ENCODE results near the gene GARNL3. TPM values are rescaled to one million over a fixed set of nuclear protein-coding genes. Genes with fewer than 3 reads are reported as not detected.

Gene GARNL3
- total and polyA plus RNA-seq, 2 of the 13 experiments (the other 11 are each of a cell fraction or from before 2014, with no cell fraction given): 3.9 to 11.0 TPM

- TF ChIP-seq, protein P1, sequence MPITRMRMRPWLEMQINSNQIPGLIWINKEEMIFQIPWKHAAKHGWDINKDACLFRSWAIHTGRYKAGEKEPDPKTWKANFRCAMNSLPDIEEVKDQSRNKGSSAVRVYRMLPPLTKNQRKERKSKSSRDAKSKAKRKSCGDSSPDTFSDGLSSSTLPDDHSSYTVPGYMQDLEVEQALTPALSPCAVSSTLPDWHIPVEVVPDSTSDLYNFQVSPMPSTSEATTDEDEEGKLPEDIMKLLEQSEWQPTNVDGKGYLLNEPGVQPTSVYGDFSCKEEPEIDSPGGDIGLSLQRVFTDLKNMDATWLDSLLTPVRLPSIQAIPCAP (CRISPR knock-in tag; IDR thresholded peaks at IDR 0.05; ENCODE audit: low read depth): no peak
- TF ChIP-seq MXI1 (IDR thresholded peaks at IDR 0.05; ENCODE audit: borderline replicate concordance, low read depth, low read length) (no peak), ZNF670 (CRISPR knock-in tag; IDR thresholded peaks at IDR 0.05; ENCODE audit: borderline replicate concordance) (no peak), ZNF816 (CRISPR knock-in tag; IDR thresholded peaks at IDR 0.05; ENCODE audit: borderline replicate concordance) (no peak), TARDBP (CRISPR knock-in tag; IDR thresholded peaks at IDR 0.05) (no peak), GABPA (IDR thresholded peaks at IDR 0.05; ENCODE audit: low read depth, low read length) (no peak), GABPA (CRISPR knock-in tag; IDR thresholded peaks at IDR 0.05; ENCODE audit: low read depth) (no peak), ZNF616 (CRISPR knock-in tag; IDR thresholded peaks at IDR 0.05; ENCODE audit: low read depth) (no peak), KMT2B (CRISPR knock-in tag; IDR thresholded peaks at IDR 0.05) (no peak), MAFG (CRISPR knock-in tag; IDR thresholded peaks at IDR 0.05) (no peak), PAF1 (CRISPR knock-in tag; IDR thresholded peaks at IDR 0.05) (no peak), ATF6 (CRISPR knock-in tag; conservative IDR thresholded peaks at IDR 0.05) (no peak), ZNF10 (CRISPR knock-in tag; IDR thresholded peaks at IDR 0.05; ENCODE audit: borderline replicate concordance, low read depth) (no peak)
Observed at GRCh38 chr9:127258606-127259471, 5.7 kb upstream of the GARNL3 start (continued).
